Measurements from ENCODE around the gene RFC2.

Gene RFC2

GRCh38 chr7:74248156-74248555, 6.0 kb downstream of the RFC2 start:
- no peak overlapping the region for H3K4me3 ChIP-seq (ENCODE audit: low read length)
- no peak for TF ChIP-seq CTCF (IDR thresholded peaks at IDR 0.05; ENCODE audit: insufficient read depth, low read depth, low read length, missing control alignments)
- DNase-seq (ENCODE audit: low read depth), result no peak

DNA sequence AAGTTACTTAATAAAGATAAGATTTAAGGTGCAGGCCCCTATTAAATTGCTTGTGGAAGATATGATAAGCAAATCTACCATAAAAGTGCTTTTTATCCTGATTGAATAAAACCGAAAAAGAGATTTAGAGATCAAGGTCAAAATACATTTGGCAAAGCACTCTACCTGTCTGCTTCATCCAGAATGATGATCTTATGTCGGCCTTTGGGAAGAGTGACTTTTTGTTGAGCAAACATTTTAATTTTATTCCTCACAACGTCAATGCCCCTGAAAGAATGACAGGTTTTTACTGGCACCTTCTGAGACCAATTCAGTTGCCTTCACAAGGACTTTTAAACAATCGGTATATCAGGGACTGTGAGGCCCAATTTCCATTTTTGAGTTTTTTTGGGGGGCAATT, 7.7 kb downstream of the RFC2 start:
- no peak for TF ChIP-seq CTCF (IDR thresholded peaks at IDR 0.05; ENCODE audit: insufficient read depth, low read depth, low read length, missing control alignments)

DNA sequence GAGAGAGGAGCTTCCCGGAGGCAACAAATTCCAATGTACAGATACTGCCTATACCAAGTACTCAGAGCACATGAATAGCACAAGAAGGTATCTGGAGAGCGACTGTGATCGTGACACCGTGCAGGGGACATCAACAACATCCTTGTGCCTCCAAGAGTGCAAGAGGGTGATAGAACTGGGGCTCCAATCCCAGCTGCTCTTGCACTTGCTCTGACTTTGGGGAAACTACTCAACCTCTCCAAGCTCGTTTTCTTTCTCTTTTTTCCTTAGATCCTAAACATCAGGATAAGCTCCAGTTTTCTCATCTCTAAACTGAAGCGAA, 12.1 kb downstream of the RFC2 start:
- DNase-seq (ENCODE audit: low read depth), result no peak
- TF ChIP-seq CTCF (IDR thresholded peaks at IDR 0.05; ENCODE audit: insufficient read depth, low read depth, low read length, missing control alignments), result no peak
- H3K4me3 ChIP-seq (ENCODE audit: low read length), result no peak overlapping the region

More for the DNA sequence above, 7.7 kb downstream of the RFC2 start:
- no peak overlapping the region for H3K4me3 ChIP-seq (ENCODE audit: low read length)
- no peak for DNase-seq (ENCODE audit: low read depth)

GRCh38 chr7:74240482-74240881, 13.7 kb downstream of the RFC2 start:
- TF ChIP-seq CTCF (IDR thresholded peaks at IDR 0.05; ENCODE audit: insufficient read depth, low read depth, low read length, missing control alignments), result no peak
- no peak for DNase-seq (ENCODE audit: low read depth)
- no peak overlapping the region for H3K4me3 ChIP-seq (ENCODE audit: low read length)

DNA sequence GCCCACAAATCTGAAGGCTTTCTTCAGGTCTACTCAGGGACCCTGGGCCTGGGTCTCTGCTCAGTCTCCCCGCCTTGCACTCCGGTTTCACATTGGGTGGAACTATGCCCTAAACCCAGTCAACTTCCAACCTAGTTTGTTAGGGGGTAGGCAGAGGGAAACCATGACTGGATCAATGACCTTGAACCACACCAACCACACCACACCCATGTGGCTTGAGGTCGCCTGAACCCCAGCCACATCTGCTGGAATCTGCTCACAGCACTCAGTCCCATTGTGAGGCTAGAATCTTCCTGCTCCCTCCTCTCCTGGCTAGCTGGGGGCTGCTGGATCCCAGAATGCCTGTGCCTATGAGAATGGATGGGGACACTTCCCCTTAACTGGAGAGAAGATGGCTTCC, 17.9 kb downstream of the RFC2 start:
- TF ChIP-seq CTCF (IDR thresholded peaks at IDR 0.05; ENCODE audit: insufficient read depth, low read depth, low read length, missing control alignments), result no peak
- DNase-seq (ENCODE audit: low read depth), result no peak
- no peak overlapping the region for H3K4me3 ChIP-seq (ENCODE audit: low read length)

GRCh38 chr7:74235518-74236268, 18.5 kb downstream of the RFC2 start:
- no peak for TF ChIP-seq CTCF (IDR thresholded peaks at IDR 0.05; ENCODE audit: insufficient read depth, low read depth, low read length, missing control alignments)
- H3K4me3 ChIP-seq (ENCODE audit: low read length), result no peak overlapping the region
- DNase-seq (ENCODE audit: low read depth), result no peak

GRCh38 chr7:74233655-74234285, 20.4 kb downstream of the RFC2 start:
- no peak overlapping the region for H3K4me3 ChIP-seq (ENCODE audit: low read length)
- DNase-seq (ENCODE audit: low read depth), result no peak
- TF ChIP-seq CTCF (IDR thresholded peaks at IDR 0.05; ENCODE audit: insufficient read depth, low read depth, low read length, missing control alignments), result no peak
